HEK293 (cell line): ENCODE results near the gene DCHS1.

Experiments
- GFI1B ChIP-seq: fragments of 450-650 bp; formaldehyde crosslinking; IDR thresholded peaks from 2 replicates; pipeline ENCODE4 v1.5.1; 2016; ENCODE audit warnings: missing biosample characterization, missing genetic modification characterization
- ZBTB17 ChIP-seq: fragments of 450-650 bp; formaldehyde crosslinking; IDR thresholded peaks from 2 replicates; pipeline ENCODE4 v1.5.1; 2016; ENCODE audit warnings: missing biosample characterization, missing genetic modification characterization
- ZNF175 ChIP-seq: fragments of 450-650 bp; formaldehyde crosslinking; IDR thresholded peaks from 2 replicates; pipeline ENCODE4 v1.5.1; 2016; ENCODE audit warnings: missing biosample characterization, missing genetic modification characterization
- ZNF24 ChIP-seq: fragments of 450-650 bp; formaldehyde crosslinking; IDR thresholded peaks from 2 replicates; pipeline ENCODE4 v1.5.1; 2016; ENCODE audit warnings: missing biosample characterization, missing genetic modification characterization
- ZNF274 ChIP-seq, 2 experiments: fragments of 200-500 bp in 1 of 2; fragments of 450-650 bp in 1 of 2; sonication (Bioruptor generic) in 1 of 2; formaldehyde crosslinking in 1 of 2; IDR thresholded peaks; 2 replicates each; pipeline versions ENCODE4 v1.5.1 to v1.6.1; 2014 to 2016; ENCODE audit warnings: borderline replicate concordance in 1 of 2, inconsistent platforms in 1 of 2, low read length in 1 of 2, missing biosample characterization in 1 of 2, missing genetic modification characterization in 1 of 2
- ZNF350 ChIP-seq: fragments of 450-650 bp; formaldehyde crosslinking; IDR thresholded peaks from 2 replicates; pipeline ENCODE4 v1.5.0; 2017; ENCODE audit warnings: missing biosample characterization, mild to moderate bottlenecking, missing genetic modification characterization
- ZNF624 ChIP-seq: fragments of 450-650 bp; formaldehyde crosslinking; IDR thresholded peaks from 2 replicates; pipeline ENCODE4 v1.5.1; 2017; ENCODE audit warnings: missing biosample characterization, missing genetic modification characterization
- TF ChIP-seq, protein P1 (sequence below): fragments of 450-650 bp; formaldehyde crosslinking; IDR thresholded peaks from 2 replicates; pipeline ENCODE4 v1.5.1; 2016; ENCODE audit warnings: missing biosample characterization, missing genetic modification characterization
- TF ChIP-seq, protein P2 (sequence below): fragments of 450-650 bp; formaldehyde crosslinking; IDR thresholded peaks from 2 replicates; pipeline ENCODE4 v1.5.1; 2016; ENCODE audit warnings: missing biosample characterization, missing genetic modification characterization
- TF ChIP-seq, protein P3 (sequence below): fragments of 450-650 bp; formaldehyde crosslinking; IDR thresholded peaks from 2 replicates; pipeline ENCODE4 v1.5.1; 2017; ENCODE audit warnings: missing biosample characterization, missing genetic modification characterization
- TF ChIP-seq, protein P4 (sequence below): fragments of 450-650 bp; formaldehyde crosslinking; IDR thresholded peaks from 2 replicates; pipeline ENCODE4 v1.5.1; 2016; ENCODE audit warnings: missing biosample characterization, missing genetic modification characterization

DNA sequence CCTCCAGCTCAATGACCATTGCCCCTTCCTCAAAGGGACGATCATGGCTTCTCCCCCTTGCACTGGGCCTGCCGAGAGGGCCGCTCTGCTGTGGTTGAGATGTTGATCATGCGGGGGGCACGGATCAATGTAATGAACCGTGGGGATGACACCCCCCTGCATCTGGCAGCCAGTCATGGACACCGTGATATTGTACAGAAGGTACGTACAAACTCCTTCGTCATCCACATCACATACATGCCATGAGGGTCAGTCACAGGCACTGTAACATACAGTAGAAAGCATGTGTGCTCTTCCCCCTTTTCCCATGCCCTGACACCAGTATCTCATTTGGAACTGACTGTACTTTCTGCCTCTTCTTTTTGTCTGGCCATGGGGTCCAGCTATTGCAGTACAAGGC is 47.6 kb downstream of the DCHS1 start:
- TF ChIP-seq, protein P1, sequence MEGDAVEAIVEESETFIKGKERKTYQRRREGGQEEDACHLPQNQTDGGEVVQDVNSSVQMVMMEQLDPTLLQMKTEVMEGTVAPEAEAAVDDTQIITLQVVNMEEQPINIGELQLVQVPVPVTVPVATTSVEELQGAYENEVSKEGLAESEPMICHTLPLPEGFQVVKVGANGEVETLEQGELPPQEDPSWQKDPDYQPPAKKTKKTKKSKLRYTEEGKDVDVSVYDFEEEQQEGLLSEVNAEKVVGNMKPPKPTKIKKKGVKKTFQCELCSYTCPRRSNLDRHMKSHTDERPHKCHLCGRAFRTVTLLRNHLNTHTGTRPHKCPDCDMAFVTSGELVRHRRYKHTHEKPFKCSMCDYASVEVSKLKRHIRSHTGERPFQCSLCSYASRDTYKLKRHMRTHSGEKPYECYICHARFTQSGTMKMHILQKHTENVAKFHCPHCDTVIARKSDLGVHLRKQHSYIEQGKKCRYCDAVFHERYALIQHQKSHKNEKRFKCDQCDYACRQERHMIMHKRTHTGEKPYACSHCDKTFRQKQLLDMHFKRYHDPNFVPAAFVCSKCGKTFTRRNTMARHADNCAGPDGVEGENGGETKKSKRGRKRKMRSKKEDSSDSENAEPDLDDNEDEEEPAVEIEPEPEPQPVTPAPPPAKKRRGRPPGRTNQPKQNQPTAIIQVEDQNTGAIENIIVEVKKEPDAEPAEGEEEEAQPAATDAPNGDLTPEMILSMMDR: no peak
- TF ChIP-seq, protein P2, sequence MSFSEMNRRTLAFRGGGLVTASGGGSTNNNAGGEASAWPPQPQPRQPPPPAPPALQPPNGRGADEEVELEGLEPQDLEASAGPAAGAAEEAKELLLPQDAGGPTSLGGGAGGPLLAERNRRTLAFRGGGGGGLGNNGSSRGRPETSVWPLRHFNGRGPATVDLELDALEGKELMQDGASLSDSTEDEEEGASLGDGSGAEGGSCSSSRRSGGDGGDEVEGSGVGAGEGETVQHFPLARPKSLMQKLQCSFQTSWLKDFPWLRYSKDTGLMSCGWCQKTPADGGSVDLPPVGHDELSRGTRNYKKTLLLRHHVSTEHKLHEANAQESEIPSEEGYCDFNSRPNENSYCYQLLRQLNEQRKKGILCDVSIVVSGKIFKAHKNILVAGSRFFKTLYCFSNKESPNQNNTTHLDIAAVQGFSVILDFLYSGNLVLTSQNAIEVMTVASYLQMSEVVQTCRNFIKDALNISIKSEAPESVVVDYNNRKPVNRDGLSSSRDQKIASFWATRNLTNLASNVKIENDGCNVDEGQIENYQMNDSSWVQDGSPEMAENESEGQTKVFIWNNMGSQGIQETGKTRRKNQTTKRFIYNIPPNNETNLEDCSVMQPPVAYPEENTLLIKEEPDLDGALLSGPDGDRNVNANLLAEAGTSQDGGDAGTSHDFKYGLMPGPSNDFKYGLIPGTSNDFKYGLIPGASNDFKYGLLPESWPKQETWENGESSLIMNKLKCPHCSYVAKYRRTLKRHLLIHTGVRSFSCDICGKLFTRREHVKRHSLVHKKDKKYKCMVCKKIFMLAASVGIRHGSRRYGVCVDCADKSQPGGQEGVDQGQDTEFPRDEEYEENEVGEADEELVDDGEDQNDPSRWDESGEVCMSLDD (tag by site-specific recombination): no peak
- no peak for TF ChIP-seq GFI1B (tag by site-specific recombination)
- no peak for TF ChIP-seq ZNF350 (tag by site-specific recombination)
- no peak for TF ChIP-seq ZBTB17 (tag by site-specific recombination)
- TF ChIP-seq ZNF624: no peak
- TF ChIP-seq ZNF274 (IDR thresholded peaks at IDR 0.05; ENCODE audit: low read length): no peak
- TF ChIP-seq ZNF274 (tag by site-specific recombination; IDR thresholded peaks at IDR 0.05; ENCODE audit: borderline replicate concordance): no peak
- no peak for TF ChIP-seq ZNF24 (tag by site-specific recombination)
- TF ChIP-seq, protein P3, sequence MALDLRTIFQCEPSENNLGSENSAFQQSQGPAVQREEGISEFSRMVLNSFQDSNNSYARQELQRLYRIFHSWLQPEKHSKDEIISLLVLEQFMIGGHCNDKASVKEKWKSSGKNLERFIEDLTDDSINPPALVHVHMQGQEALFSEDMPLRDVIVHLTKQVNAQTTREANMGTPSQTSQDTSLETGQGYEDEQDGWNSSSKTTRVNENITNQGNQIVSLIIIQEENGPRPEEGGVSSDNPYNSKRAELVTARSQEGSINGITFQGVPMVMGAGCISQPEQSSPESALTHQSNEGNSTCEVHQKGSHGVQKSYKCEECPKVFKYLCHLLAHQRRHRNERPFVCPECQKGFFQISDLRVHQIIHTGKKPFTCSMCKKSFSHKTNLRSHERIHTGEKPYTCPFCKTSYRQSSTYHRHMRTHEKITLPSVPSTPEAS (tag by site-specific recombination): no peak
- TF ChIP-seq ZNF175 (tag by site-specific recombination): no peak
- TF ChIP-seq, protein P4, sequence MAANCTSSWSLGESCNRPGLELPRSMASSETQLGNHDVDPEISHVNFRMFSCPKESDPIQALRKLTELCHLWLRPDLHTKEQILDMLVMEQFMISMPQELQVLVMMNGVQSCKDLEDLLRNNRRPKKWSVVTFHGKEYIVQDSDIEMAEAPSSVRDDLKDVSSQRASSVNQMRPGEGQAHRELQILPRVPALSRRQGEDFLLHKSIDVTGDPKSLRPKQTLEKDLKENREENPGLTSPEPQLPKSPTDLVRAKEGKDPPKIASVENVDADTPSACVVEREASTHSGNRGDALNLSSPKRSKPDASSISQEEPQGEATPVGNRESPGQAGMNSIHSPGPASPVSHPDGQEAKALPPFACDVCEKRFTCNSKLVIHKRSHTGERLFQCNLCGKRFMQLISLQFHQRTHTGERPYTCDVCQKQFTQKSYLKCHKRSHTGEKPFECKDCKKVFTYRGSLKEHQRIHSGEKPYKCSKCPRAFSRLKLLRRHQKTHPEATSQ: no peak
